Sigmoid colon (tissue), 4 donors: ENCODE measurements around the gene BBS12.

Source experiments
- CTCF ChIP-seq, 4 experiments: fragments of 450-650 bp in 3 of 4; fragments of 200-600 bp in 1 of 4; IDR thresholded peaks; one replicate each; pipeline ENCODE4 v1.5.1; 2016 to 2019; ENCODE audit warnings: antibody characterized with exemption in 4 of 4, mild to moderate bottlenecking in 3 of 4, moderate library complexity in 2 of 4
- POLR2A ChIP-seq, 2 donors: fragments of 450-650 bp; IDR thresholded peaks; one replicate each; pipeline ENCODE4 v1.6.1; 2016; ENCODE audit warnings: antibody characterized with exemption in 2 of 2, mild to moderate bottlenecking in 2 of 2, moderate library complexity in 2 of 2
- POLR2AphosphoS5 ChIP-seq, 4 donors: sonication (generic); formaldehyde crosslinking; IDR thresholded peaks; one replicate each; pipeline ENCODE4 v1.6.1; 2017; ENCODE audit warnings: antibody characterized with exemption in 4 of 4

DNA sequence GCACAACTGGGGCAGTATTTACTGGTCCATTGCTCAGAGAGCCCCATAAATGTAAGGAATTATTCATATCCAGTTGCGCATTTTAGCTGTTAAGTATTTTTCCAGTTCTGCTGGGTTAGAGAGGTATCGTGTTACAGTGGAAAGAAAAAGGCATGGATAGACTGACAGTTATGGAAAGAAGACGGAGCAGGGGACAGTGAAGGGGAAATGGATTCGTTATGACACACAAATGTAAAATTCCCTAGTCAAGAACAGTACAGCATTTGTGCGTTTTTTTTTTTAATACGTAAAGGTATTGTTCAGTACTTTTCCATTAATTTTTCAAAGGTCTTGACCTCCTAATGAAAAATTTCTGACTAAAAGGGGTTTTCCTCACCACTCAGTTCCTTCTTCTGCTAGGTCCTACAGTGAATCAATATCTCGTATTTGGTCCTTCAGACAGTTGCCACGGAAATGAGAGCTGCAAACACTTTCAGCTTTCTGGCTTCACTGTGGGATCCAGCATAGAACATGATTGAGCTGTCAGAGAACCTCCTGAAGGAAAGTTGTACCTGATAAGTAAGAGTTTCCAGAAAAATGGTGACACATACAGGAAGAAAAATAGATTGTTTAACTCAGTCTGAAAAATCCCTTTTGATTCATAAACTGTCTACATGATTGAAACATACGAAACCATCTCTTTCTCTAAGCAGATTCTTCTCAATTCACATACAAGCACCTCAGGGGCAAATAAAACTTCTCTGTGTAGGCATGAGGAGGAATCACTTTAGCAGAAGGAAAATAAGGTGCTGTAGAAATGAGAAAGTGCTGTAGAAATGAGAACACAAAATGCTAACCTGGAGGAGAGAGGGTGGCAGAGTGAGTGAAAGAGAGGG, 21.8 kb upstream of the BBS12 start:
- TF ChIP-seq CTCF (IDR thresholded peaks at IDR 0.05) (no peak), POLR2AphosphoS5 (IDR thresholded peaks at IDR 0.05) (no peak), POLR2A (IDR thresholded peaks at IDR 0.05) (no peak)
